Progenitor cell of endocrine pancreas (in vitro differentiated cells): ENCODE results near the gene TLK1. TPM values are rescaled to one million over a fixed set of nuclear protein-coding genes. Genes with fewer than 3 reads are reported as not detected.

ENCODE experiments used
- DNase-seq: peaks from one replicate; pipeline ENCODE4 v3.0.0; 2021; ENCODE audit warnings: low spot score; ENCODE audit not compliant: unreplicated experiment
- H3K27ac Mint-ChIP-seq: 2 replicates; pipeline ENCODE4 v1.8.0; 2021; ENCODE audit warnings: mild to moderate bottlenecking, moderate library complexity, mixed read lengths
- H3K27me3 Mint-ChIP-seq: 2 replicates; pipeline ENCODE4 v1.8.0; 2021; ENCODE audit warnings: mixed read lengths
- H3K36me3 Mint-ChIP-seq: 2 replicates; pipeline ENCODE4 v1.8.0; 2022; ENCODE audit warnings: mixed read lengths; ENCODE audit not compliant: insufficient read depth
- H3K4me1 Mint-ChIP-seq: 2 replicates; pipeline ENCODE4 v1.8.0; 2021; ENCODE audit warnings: low read depth, mixed read lengths
- H3K4me3 Mint-ChIP-seq: 2 replicates; pipeline ENCODE4 v1.8.0; 2021; ENCODE audit warnings: low read depth, mild to moderate bottlenecking, moderate library complexity, mixed read lengths
- H3K9me3 Mint-ChIP-seq: 2 replicates; pipeline ENCODE4 v1.8.0; 2021; ENCODE audit warnings: low read depth, mixed read lengths
- total RNA-seq: library from RNA; stranded (reverse); gene quantifications from 2 replicates; pipeline ENCODE4 v1.2.1, GENCODE V29; 2021
- TF ChIP-seq, protein P1 (sequence below): fragments of 200-600 bp; sonication (generic); IDR thresholded peaks from one replicate; pipeline ENCODE4 v1.5.0; 2021; ENCODE audit warnings: antibody characterized with exemption, mild to moderate bottlenecking; ENCODE audit not compliant: unreplicated experiment

The TLK1 gene
- total RNA-seq, 1 donor from 2014 or later, result 75.2 TPM

DNA sequence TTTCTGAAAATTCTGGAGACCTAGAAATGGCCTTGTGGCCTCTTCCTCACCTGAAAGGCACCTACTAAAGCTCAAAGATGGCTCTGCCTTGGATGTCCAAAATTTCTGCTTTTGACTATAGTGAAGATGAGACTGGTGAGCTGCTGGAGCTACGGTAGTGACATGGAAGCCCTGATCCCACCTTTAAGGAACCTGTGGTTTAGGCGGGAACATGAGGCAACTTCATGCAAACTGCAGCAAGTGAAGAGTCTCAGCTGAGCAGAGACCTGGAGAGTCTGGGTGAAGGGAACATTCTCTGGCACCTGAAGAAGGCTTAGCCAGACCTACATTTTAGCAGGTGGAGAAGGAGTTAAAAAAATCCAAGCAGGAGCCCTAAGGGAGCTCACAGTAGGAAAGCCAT is 191.7 kb downstream of the TLK1 start:
- Mint-ChIP-seq H3K27me3 (no peaks in the 10 kb centered on the region), H3K36me3 (peaks cover 20% of the 10 kb centered on the region), H3K4me1 (peaks cover 17% of the 10 kb centered on the region), H3K27ac (peak overlapping the region; percentile 53), H3K4me3 (no peak overlapping the region), H3K9me3 (no peaks in the 10 kb centered on the region)
- TF ChIP-seq, protein P1, sequence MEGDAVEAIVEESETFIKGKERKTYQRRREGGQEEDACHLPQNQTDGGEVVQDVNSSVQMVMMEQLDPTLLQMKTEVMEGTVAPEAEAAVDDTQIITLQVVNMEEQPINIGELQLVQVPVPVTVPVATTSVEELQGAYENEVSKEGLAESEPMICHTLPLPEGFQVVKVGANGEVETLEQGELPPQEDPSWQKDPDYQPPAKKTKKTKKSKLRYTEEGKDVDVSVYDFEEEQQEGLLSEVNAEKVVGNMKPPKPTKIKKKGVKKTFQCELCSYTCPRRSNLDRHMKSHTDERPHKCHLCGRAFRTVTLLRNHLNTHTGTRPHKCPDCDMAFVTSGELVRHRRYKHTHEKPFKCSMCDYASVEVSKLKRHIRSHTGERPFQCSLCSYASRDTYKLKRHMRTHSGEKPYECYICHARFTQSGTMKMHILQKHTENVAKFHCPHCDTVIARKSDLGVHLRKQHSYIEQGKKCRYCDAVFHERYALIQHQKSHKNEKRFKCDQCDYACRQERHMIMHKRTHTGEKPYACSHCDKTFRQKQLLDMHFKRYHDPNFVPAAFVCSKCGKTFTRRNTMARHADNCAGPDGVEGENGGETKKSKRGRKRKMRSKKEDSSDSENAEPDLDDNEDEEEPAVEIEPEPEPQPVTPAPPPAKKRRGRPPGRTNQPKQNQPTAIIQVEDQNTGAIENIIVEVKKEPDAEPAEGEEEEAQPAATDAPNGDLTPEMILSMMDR, result no peak
- DNase-seq, result no peak

DNA sequence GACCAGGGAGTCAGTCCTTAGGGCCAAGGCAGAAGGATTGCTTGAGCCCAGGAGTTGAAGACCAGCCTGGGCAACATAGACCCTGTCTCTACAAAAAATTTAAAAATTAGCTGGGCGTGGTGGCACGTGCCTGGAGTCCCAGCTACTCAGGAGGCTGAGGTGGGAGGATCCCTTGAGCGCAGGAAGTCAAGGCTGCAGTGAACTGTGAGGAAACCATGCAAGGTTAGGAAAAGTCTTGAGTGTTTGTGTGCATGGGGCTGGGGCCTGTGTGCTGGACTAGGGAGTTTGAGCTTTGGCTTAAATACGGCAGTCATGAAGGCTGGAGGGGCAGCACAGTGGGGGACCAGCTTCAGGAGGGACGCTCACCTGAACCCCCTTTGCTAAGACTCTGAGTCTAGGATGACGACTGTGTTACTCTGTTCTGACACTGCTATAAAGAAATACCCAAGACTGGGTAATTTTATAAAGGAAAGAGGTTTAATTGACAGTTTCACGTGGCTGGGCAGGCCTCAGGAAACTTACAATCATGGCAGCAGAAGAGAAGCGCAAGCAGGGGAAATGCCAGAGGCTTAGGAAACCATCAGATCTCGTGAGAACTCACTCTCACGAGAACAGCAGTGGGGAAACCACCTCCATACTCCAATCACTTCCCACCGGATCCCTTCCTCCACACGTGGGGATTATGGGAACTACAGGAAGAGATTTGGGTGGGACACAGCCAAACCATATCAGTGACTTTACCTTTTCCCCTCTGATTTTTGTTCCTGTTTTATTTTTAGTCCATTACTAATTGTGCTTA is 192.3 kb downstream of the TLK1 start:
- no peak overlapping the region for H3K4me3 Mint-ChIP-seq
- no peaks in the 10 kb centered on the region for H3K27me3 Mint-ChIP-seq
- TF ChIP-seq, protein P1, result no peak
- peaks cover 20% of the 10 kb centered on the region for H3K36me3 Mint-ChIP-seq
- no peaks in the 10 kb centered on the region for H3K9me3 Mint-ChIP-seq
- peak overlapping the region; percentile 59 for H3K27ac Mint-ChIP-seq
- H3K4me1 Mint-ChIP-seq, result peaks cover 17% of the 10 kb centered on the region
- DNase-seq, result no peak

DNA sequence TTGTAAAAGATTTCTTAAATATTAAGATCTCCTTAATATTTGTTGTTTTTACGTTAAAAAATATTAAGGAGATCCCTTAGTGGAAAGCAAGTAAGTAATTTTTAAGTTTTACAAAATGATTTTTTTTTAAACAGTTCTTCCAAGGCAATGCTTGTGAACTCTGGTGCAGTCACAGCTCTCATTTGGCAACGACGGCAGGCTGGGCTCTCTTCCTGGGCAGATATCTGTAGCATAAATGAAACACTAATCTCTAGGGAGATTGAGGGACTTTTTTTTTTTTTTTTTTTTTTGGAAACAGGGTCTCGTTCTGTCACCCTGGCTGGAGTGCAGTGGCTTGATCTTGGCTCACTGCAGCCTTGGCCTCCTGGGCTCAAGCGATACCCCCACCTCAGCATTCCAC is 193.1 kb downstream of the TLK1 start:
- Mint-ChIP-seq H3K9me3 (no peaks in the 10 kb centered on the region), H3K27me3 (no peaks in the 10 kb centered on the region), H3K4me3 (no peak overlapping the region), H3K4me1 (peaks cover 15% of the 10 kb centered on the region), H3K27ac (no peak overlapping the region), H3K36me3 (peaks cover 21% of the 10 kb centered on the region)
- DNase-seq, result no peak
- TF ChIP-seq, protein P1, result no peak

DNA sequence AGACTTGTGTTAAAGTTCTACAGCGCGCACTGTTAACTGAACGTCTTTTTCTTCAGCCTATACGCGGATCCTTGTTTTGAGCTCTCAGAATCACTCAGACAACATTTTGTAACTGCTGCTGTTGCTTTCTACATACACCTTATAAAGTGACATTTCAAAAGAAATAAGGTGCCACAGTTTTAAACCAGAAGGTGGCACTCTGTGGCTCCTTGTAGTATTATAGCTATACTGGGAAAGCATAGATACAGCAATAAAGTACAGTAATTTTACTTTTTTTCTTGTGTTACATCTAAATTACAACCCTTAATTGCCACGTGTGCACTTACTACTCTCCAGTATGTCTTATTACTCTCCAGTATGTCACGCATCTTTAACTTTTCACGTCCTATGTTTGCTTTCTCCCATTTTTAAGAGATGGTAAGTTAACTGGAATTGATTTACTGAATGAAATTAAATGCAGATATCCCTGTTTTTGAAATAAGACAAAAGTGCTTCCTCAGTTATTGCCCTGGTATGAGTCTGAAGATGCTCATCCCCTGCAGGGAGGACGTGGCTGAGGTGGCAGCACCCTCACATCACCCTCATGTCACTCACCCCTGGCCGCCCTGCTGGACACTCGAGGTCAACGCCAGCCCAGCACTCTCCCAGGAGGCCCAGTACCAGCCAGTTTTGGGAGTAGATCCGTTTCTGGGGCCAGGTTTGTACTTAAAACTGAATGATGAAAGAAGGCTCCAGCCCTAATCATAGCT is 193.9 kb downstream of the TLK1 start:
- Mint-ChIP-seq H3K27ac (no peak overlapping the region), H3K4me3 (no peak overlapping the region), H3K4me1 (peaks cover 13% of the 10 kb centered on the region), H3K27me3 (no peaks in the 10 kb centered on the region), H3K36me3 (peaks cover 21% of the 10 kb centered on the region), H3K9me3 (no peaks in the 10 kb centered on the region)
- no peak for DNase-seq
- TF ChIP-seq, protein P1, result peak; percentile 40

DNA sequence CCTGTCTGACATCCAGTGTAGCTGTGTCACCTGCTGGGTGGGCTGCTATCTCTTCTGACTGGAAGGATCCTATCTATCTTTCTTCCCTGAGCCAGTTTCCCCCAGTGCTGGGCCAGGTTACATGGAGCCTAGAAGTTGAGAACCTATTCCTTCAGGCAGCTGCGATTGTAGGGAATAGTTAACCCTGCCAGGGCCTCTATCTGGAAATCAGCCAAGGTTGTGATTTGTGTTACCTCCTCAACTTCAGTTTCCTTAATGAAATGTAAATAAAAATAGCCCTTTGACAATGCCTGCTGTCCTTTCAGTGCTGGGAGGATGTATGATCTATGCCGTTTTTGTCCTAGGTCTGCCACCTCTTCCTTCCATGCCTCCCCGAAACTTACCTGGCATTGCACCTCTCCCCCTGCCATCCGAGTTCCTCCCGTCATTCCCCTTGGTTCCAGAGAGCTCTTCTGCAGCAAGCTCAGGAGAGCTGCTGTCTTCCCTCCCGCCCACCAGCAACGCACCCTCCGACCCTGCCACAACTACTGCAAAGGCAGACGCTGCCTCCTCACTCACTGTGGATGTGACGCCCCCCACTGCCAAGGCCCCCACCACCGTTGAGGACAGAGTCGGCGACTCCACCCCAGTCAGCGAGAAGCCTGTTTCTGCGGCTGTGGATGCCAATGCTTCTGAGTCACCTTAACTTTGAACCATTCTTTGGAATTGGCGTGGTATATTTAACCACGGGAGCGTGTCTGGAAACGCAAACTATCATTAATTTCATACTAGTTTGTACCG is 195.1 kb downstream of the TLK1 start:
- peak overlapping the region; percentile 65 for H3K27ac Mint-ChIP-seq
- no peak for DNase-seq
- peaks cover 13% of the 10 kb centered on the region for H3K4me1 Mint-ChIP-seq
- TF ChIP-seq, protein P1, result no peak
- H3K27me3 Mint-ChIP-seq, result no peaks in the 10 kb centered on the region
- H3K9me3 Mint-ChIP-seq, result no peaks in the 10 kb centered on the region
- H3K4me3 Mint-ChIP-seq, result no peak overlapping the region
- peaks cover 21% of the 10 kb centered on the region for H3K36me3 Mint-ChIP-seq
